ENCODE results near the gene SMC3.
"Not testable (repeated sequence)": the region's sequence is repeated elsewhere in the genome, so short reads cannot be mapped to it uniquely, and the experiment has no call there.

The SMC3 gene

GRCh38 chr10:110567201-110568054 lies at the start of gene SMC3:
SMC3 (plus strand) TSS chr10:110567695; CDS start chr10:110567817, 122 bp downstream.
- peaks cover 14% of the 10 kb centered on the region for H3K4me1 ChIP-seq (ENCODE audit: control insufficient read depth, insufficient read depth, low read length)
- peak within 1 kb of the TSS; percentile 97 for H3K9ac ChIP-seq (ENCODE audit: low read length)
- peak; percentile 98 for DNase-seq (ENCODE audit: low read depth)

GRCh38 chr10:110522365-110522988 lies 45.0 kb upstream of the SMC3 start:
- Histone ChIP-seq H3K4me3 (ENCODE audit: low read length) (no peak overlapping the region), H3K36me3 (ENCODE audit: control insufficient read depth, insufficient read depth, low read length, severe bottlenecking) (no peaks in the 10 kb centered on the region), H3K4me1 (ENCODE audit: control insufficient read depth, insufficient read depth, low read length) (peaks cover 6% of the 10 kb centered on the region), H3K27me3 (replicated peaks; ENCODE audit: control insufficient read depth, insufficient read depth, low read length) (no peaks in the 10 kb centered on the region), H3K9ac (ENCODE audit: low read length) (no peak overlapping the region), H3K9me3 (ENCODE audit: control insufficient read depth, low read length) (no peaks in the 10 kb centered on the region)
- DNase-seq (ENCODE audit: low read depth): no peak

More at GRCh38 chr10:110567201-110568054, at the start of gene SMC3:
- no peaks in the 10 kb centered on the region for H3K9me3 ChIP-seq (ENCODE audit: control insufficient read depth, low read length)
- H3K27me3 ChIP-seq (replicated peaks; ENCODE audit: control insufficient read depth, insufficient read depth, low read length): no peaks in the 10 kb centered on the region
- no peaks in the 10 kb centered on the region for H3K36me3 ChIP-seq (ENCODE audit: control insufficient read depth, insufficient read depth, low read length, severe bottlenecking)
- H3K4me3 ChIP-seq (ENCODE audit: low read length): peak within 1 kb of the TSS; percentile 88

- H3K36me3 ChIP-seq (ENCODE audit: control insufficient read depth, insufficient read depth, low read length, severe bottlenecking): no peaks in the 10 kb centered on the region
- no peak overlapping the region for H3K9ac ChIP-seq (ENCODE audit: low read length)
- no peak for DNase-seq (ENCODE audit: low read depth)
- no peak overlapping the region for H3K4me3 ChIP-seq (ENCODE audit: low read length)
- no peaks in the 10 kb centered on the region for H3K9me3 ChIP-seq (ENCODE audit: control insufficient read depth, low read length)
- peaks cover 6% of the 10 kb centered on the region for H3K4me1 ChIP-seq (ENCODE audit: control insufficient read depth, insufficient read depth, low read length)
- H3K27me3 ChIP-seq (replicated peaks; ENCODE audit: control insufficient read depth, insufficient read depth, low read length): no peaks in the 10 kb centered on the region
Measured at GRCh38 chr10:110523736-110524135, 43.8 kb upstream of the SMC3 start.

- no peak for DNase-seq (ENCODE audit: low read depth)
- H3K36me3 ChIP-seq (ENCODE audit: control insufficient read depth, insufficient read depth, low read length, severe bottlenecking): no peaks in the 10 kb centered on the region
- no peak overlapping the region for H3K9ac ChIP-seq (ENCODE audit: low read length)
- H3K27me3 ChIP-seq (replicated peaks; ENCODE audit: control insufficient read depth, insufficient read depth, low read length): no peaks in the 10 kb centered on the region
- no peaks in the 10 kb centered on the region for H3K9me3 ChIP-seq (ENCODE audit: control insufficient read depth, low read length)
- peaks cover 9% of the 10 kb centered on the region for H3K4me1 ChIP-seq (ENCODE audit: control insufficient read depth, insufficient read depth, low read length)
- H3K4me3 ChIP-seq (ENCODE audit: low read length): no peak overlapping the region
Measured at GRCh38 chr10:110524179-110524858, 43.2 kb upstream of the SMC3 start.

GRCh38 chr10:110524859-110525232 lies 42.6 kb upstream of the SMC3 start:
- H3K4me3 ChIP-seq (ENCODE audit: low read length): no peak overlapping the region
- no peak overlapping the region for H3K9ac ChIP-seq (ENCODE audit: low read length)
- H3K36me3 ChIP-seq (ENCODE audit: control insufficient read depth, insufficient read depth, low read length, severe bottlenecking): no peaks in the 10 kb centered on the region
- peaks cover 12% of the 10 kb centered on the region for H3K4me1 ChIP-seq (ENCODE audit: control insufficient read depth, insufficient read depth, low read length)
- DNase-seq (ENCODE audit: low read depth): no peak
- H3K27me3 ChIP-seq (replicated peaks; ENCODE audit: control insufficient read depth, insufficient read depth, low read length): no peaks in the 10 kb centered on the region
- no peaks in the 10 kb centered on the region for H3K9me3 ChIP-seq (ENCODE audit: control insufficient read depth, low read length)

GRCh38 chr10:110525349-110526260 lies 41.9 kb upstream of the SMC3 start:
- Histone ChIP-seq H3K4me1 (ENCODE audit: control insufficient read depth, insufficient read depth, low read length) (peaks cover 15% of the 10 kb centered on the region), H3K9ac (ENCODE audit: low read length) (no peak overlapping the region), H3K4me3 (ENCODE audit: low read length) (no peak overlapping the region), H3K36me3 (ENCODE audit: control insufficient read depth, insufficient read depth, low read length, severe bottlenecking) (no peaks in the 10 kb centered on the region), H3K27me3 (replicated peaks; ENCODE audit: control insufficient read depth, insufficient read depth, low read length) (no peaks in the 10 kb centered on the region), H3K9me3 (ENCODE audit: control insufficient read depth, low read length) (no peaks in the 10 kb centered on the region)
- peak; percentile 22 for DNase-seq (ENCODE audit: low read depth)

- Histone ChIP-seq H3K36me3 (ENCODE audit: control insufficient read depth, insufficient read depth, low read length, severe bottlenecking) (no peaks in the 10 kb centered on the region), H3K4me3 (ENCODE audit: low read length) (no peak overlapping the region), H3K9ac (ENCODE audit: low read length) (no peak overlapping the region), H3K4me1 (ENCODE audit: control insufficient read depth, insufficient read depth, low read length) (peaks cover 18% of the 10 kb centered on the region), H3K27me3 (replicated peaks; ENCODE audit: control insufficient read depth, insufficient read depth, low read length) (no peaks in the 10 kb centered on the region), H3K9me3 (ENCODE audit: control insufficient read depth, low read length) (no peaks in the 10 kb centered on the region)
- DNase-seq (ENCODE audit: low read depth): peak; percentile 58
Measured at GRCh38 chr10:110527731-110528171, 39.7 kb upstream of the SMC3 start.

GRCh38 chr10:110528224-110528996 lies 39.1 kb upstream of the SMC3 start:
- Histone ChIP-seq H3K27me3 (replicated peaks; ENCODE audit: control insufficient read depth, insufficient read depth, low read length) (no peaks in the 10 kb centered on the region), H3K9me3 (ENCODE audit: control insufficient read depth, low read length) (no peaks in the 10 kb centered on the region), H3K4me3 (ENCODE audit: low read length) (no peak overlapping the region), H3K9ac (ENCODE audit: low read length) (no peak overlapping the region), H3K36me3 (ENCODE audit: control insufficient read depth, insufficient read depth, low read length, severe bottlenecking) (no peaks in the 10 kb centered on the region), H3K4me1 (ENCODE audit: control insufficient read depth, insufficient read depth, low read length) (peaks cover 18% of the 10 kb centered on the region)
- DNase-seq (ENCODE audit: low read depth): peak; percentile 69

GRCh38 chr10:110528997-110529524 lies 38.4 kb upstream of the SMC3 start:
- peaks cover 18% of the 10 kb centered on the region for H3K4me1 ChIP-seq (ENCODE audit: control insufficient read depth, insufficient read depth, low read length)
- H3K36me3 ChIP-seq (ENCODE audit: control insufficient read depth, insufficient read depth, low read length, severe bottlenecking); H3K4me3 ChIP-seq (ENCODE audit: low read length); H3K27me3 ChIP-seq (replicated peaks; ENCODE audit: control insufficient read depth, insufficient read depth, low read length); H3K9ac ChIP-seq (ENCODE audit: low read length); H3K9me3 ChIP-seq (ENCODE audit: control insufficient read depth, low read length): not testable (repeated sequence)
- DNase-seq (ENCODE audit: low read depth): peak; percentile 27

- DNase-seq (ENCODE audit: low read depth): peak; percentile 20
- no peaks in the 10 kb centered on the region for H3K36me3 ChIP-seq (ENCODE audit: control insufficient read depth, insufficient read depth, low read length, severe bottlenecking)
- no peak overlapping the region for H3K9ac ChIP-seq (ENCODE audit: low read length)
- no peak overlapping the region for H3K4me3 ChIP-seq (ENCODE audit: low read length)
- H3K4me1 ChIP-seq (ENCODE audit: control insufficient read depth, insufficient read depth, low read length): peaks cover 18% of the 10 kb centered on the region
- no peaks in the 10 kb centered on the region for H3K27me3 ChIP-seq (replicated peaks; ENCODE audit: control insufficient read depth, insufficient read depth, low read length)
- H3K9me3 ChIP-seq (ENCODE audit: control insufficient read depth, low read length): no peaks in the 10 kb centered on the region
Measured at GRCh38 chr10:110529596-110530011, 37.9 kb upstream of the SMC3 start.

All from adipocyte (in vitro differentiated cells).